ENCODE data around the gene DHRS12.

Gene DHRS12

DNA sequence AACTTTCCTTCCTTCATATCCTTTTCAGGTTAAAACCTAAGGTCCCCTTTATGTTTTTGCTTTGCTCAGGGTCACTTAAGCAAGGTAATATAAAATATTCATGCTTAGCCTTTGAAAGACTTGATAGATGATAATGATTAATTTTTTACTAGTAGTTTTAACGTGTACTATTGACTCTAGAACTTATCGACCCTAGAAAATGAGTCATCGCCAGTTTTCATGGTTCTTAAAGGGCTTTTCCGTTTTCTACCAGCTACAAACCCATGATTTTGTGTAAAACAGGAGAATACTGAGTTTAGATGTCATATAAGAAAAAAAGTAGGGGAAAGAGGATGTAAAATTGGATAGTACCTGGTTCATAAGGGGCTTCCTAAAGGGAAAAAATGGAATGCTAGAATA is 75.7 kb downstream of the DHRS12 start:
- Mint-ChIP-seq H3K27me3 (no peaks in the 10 kb centered on the region), H3K36me3 (peaks cover 14% of the 10 kb centered on the region), H3K9me3 (ENCODE audit: low read depth) (no peaks in the 10 kb centered on the region), H3K27ac (no peak overlapping the region), H3K4me1 (ENCODE audit: low read depth) (no peaks in the 10 kb centered on the region), H3K4me3 (no peak overlapping the region)

DNA sequence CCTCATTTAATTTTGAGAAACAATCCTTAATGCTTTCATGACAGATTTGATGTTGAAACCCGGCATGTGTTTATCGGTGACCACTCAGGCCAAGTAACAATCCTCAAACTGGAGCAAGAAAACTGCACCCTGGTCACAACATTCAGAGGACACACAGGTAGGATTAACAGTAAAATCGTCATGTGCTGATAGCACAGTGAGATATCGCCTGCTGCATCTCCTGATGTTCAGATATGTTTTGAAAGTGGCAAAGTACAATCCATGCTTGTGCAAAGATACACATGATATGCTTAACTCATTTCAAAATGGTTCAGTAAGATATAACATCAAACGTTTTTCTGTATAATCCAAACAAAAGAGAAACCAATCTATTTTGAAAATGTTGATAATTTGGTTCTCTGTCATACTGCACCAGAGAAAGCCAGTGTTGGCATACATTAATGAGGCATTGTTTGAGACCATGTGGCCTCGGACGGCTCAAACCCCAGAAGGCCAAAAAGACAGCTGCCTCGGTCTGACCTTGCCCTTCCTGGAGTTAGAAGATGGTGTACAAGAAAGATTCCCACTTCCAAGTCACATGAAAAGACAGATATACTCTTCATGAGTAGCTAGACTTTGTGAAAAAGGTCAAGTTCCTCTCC is 76.2 kb downstream of the DHRS12 start:
- Mint-ChIP-seq H3K4me3 (no peak overlapping the region), H3K4me1 (ENCODE audit: low read depth) (no peaks in the 10 kb centered on the region), H3K27ac (no peak overlapping the region), H3K9me3 (ENCODE audit: low read depth) (no peaks in the 10 kb centered on the region), H3K27me3 (no peaks in the 10 kb centered on the region), H3K36me3 (peaks cover 13% of the 10 kb centered on the region)

DNA sequence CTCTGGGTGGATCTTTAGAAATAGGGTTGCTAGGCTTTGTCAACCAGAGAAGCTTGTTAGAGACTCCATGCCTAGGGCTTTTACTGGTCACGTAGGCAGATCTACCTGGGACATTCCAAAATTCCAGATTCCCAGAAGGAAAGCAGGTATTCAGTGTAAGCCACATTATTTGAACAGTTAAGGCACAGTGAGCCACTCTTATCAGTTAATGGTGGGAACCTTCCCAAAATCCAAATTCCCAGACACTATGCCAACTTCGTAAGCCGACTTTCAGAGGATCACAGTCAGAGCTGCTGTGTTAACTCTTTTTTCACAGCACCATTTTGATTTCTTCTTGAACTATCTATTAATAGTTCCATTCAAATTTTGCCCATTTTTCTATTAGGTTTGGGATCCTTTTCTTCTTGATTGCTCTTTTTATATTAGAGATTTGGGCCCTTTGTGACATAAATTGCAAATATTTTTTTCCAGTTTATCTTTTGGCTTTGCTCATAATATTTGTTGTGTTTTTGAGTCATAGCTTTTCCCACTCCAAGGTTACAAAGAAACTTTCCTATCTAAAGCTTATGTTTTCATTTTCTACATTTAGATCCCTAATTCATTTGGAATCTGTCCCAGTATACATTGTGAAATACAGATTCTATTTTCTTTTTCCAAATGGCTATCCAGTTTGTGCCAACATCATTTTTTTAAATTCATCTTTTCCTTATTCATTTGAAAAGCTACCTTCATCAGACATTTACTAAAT is 77.3 kb downstream of the DHRS12 start:
- H3K4me3 Mint-ChIP-seq: no peak overlapping the region
- no peak overlapping the region for H3K27ac Mint-ChIP-seq
- peaks cover 11% of the 10 kb centered on the region for H3K36me3 Mint-ChIP-seq
- no peaks in the 10 kb centered on the region for H3K4me1 Mint-ChIP-seq (ENCODE audit: low read depth)
- no peaks in the 10 kb centered on the region for H3K27me3 Mint-ChIP-seq
- no peaks in the 10 kb centered on the region for H3K9me3 Mint-ChIP-seq (ENCODE audit: low read depth)

DNA sequence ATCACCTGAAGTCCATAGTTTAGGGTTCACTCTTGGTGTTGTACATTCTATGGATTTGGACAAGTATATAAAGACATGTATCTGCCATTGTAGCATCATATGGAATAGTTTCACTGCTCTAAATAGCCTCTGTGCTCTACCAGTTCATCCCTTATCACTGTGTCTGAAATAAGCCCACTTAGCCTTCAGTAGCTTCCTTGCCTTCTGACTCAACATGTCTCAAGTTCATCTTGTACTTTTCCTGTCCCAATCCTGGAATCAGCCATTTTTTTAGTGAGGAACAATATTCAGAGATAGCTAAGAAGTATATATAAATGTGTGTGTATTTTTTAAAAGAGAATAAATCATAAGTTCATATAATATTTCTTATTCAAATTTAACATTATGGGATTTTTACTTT is 79.2 kb downstream of the DHRS12 start:
- H3K9me3 Mint-ChIP-seq (ENCODE audit: low read depth): no peaks in the 10 kb centered on the region
- H3K27ac Mint-ChIP-seq: no peak overlapping the region
- H3K36me3 Mint-ChIP-seq: peaks cover 13% of the 10 kb centered on the region
- H3K27me3 Mint-ChIP-seq: no peaks in the 10 kb centered on the region
- no peaks in the 10 kb centered on the region for H3K4me1 Mint-ChIP-seq (ENCODE audit: low read depth)
- no peak overlapping the region for H3K4me3 Mint-ChIP-seq

DNA sequence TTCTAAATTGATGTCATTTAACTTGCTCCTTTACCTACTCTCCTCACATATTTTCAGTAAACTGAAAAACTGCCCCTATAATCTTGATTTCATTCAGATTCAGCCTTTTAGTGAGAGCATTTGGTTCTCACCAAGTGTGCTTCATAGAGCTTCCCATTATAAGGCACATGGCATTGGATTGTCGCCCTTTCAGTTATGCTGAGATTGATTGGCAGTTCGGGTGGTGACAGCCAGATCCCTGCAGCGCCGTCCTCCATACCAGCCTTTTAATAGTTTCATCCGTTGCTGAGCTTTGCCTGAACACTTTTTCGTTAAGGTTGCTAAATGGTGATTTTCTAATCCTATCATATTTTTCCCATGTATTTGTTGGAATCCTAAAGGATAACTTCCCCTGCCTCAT is 80.4 kb downstream of the DHRS12 start:
- no peaks in the 10 kb centered on the region for H3K4me1 Mint-ChIP-seq (ENCODE audit: low read depth)
- H3K27me3 Mint-ChIP-seq: no peaks in the 10 kb centered on the region
- H3K4me3 Mint-ChIP-seq: no peak overlapping the region
- H3K9me3 Mint-ChIP-seq (ENCODE audit: low read depth): no peaks in the 10 kb centered on the region
- peaks cover 16% of the 10 kb centered on the region for H3K36me3 Mint-ChIP-seq
- H3K27ac Mint-ChIP-seq: no peak overlapping the region

DNA sequence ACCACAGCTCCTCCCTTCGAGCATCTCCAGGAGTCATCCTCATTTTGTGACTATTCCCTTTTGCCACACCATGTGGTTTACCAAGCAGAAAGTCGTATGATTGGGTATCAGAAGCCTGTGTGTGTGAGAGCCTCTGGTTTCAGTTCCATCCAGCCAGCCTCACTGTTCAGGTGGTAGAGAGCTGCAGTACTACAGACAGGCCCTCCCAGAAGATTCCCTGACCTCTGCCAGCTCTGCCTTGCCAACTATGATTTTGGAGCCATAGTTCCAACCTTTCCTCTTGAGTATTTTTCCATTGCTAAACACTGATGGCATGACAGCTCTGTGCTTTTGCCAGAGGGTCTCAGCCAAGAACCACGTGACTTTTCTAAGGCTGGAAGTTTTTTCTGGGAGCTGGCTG is 82.5 kb downstream of the DHRS12 start:
- no peaks in the 10 kb centered on the region for H3K9me3 Mint-ChIP-seq (ENCODE audit: low read depth)
- no peaks in the 10 kb centered on the region for H3K4me1 Mint-ChIP-seq (ENCODE audit: low read depth)
- H3K27me3 Mint-ChIP-seq: no peaks in the 10 kb centered on the region
- peaks cover 13% of the 10 kb centered on the region for H3K36me3 Mint-ChIP-seq
- H3K27ac Mint-ChIP-seq: no peak overlapping the region
- H3K4me3 Mint-ChIP-seq: no peak overlapping the region

DNA sequence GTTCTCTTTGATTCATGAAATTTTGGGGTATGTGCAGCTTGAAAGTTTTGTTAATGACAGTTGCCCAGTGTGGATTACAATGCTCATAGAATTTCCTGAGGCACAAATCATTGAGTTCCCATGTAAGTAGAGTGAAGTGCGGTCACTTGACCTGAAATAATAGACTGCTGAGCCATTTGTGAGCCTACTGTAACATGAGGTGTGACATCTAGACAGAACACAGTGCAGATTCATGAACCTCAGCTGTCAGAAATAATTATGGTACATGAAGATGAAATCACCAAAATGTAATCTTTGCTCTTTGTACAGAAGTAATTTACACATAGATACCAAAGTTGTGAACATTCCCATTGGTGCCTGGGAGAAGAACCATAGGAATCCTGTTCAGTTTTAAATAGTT is 84.6 kb downstream of the DHRS12 start:
- Mint-ChIP-seq H3K4me1 (ENCODE audit: low read depth) (no peaks in the 10 kb centered on the region), H3K4me3 (no peak overlapping the region), H3K27me3 (no peaks in the 10 kb centered on the region), H3K9me3 (ENCODE audit: low read depth) (no peaks in the 10 kb centered on the region), H3K27ac (no peak overlapping the region), H3K36me3 (peaks cover 7% of the 10 kb centered on the region)
